CMK (cell line): ENCODE results near the gene SELE.

Experiments used
- DNase-seq: peaks from one replicate; pipeline ENCODE4 v3.0.0-alpha.2; 2010; ENCODE audit warnings: low read depth

Gene SELE

DNA sequence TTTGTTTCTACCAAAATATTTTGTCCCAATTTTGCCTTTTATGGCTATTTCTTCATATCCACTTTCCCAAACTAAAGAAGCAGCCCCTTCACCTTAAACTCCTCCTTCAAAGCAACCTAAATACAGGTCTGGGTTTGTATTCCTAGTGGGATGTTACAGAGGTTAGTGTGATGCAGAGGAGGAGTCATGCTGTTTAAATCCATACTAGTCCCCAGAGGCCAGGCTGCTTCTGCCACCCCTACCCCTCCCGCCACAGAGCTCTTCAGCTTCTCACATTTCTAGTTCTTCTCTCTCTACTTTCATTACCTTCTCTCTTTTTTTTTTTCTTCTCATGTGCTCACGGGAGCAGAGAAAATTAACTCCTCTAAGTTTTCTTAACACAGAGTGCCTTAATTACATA, 51.8 kb downstream of the SELE start:
- DNase-seq, result no peak

DNA sequence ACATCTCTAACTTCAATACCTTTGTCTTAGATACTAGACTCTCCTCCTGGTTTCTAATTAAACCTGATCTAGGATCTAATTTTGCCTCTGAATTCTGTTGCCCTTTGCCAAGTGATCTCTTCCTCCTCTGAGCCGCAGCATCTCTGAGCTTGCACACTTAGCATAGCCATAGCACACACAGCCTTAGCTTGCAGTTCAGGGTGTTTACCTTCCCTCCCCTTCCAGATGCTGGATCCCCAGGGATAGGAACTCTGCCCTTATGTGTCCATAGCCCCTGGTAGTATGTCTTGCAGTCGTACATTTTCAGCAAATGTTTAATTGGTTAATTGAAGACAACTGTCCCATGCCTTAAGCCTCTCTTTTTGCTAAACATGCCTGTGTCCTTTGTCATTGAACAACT, 52.7 kb downstream of the SELE start:
- DNase-seq, result no peak

DNA sequence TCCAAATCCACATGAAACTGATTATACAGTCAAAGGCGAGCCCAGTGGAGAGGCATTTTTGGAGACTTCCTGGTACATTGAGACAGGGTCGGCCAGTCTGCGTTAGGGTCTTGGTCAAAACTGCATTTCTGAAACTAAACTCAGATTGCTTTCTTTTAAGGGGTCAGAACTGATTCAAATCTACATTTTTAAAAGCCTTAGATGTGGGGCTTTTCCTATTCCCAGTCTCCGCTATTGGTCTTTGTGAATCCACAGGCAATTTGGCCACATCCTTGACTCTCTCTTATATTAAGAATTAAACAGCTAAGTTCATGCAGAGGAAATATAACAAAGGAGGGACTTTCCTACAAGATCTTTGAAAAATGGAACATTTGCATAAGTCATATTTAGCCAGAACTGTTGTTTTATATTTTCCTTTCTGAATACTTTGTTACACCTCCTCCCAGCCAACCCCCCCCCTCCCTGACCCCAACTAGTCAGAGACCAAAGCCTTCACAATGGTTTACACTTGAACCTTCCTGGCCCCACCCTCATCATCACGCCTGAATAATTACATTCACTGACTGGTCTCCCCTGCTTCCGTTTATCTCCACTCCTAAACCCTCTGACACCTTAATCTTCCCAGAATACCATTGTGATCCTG, 53.4 kb downstream of the SELE start:
- no peak for DNase-seq

DNA sequence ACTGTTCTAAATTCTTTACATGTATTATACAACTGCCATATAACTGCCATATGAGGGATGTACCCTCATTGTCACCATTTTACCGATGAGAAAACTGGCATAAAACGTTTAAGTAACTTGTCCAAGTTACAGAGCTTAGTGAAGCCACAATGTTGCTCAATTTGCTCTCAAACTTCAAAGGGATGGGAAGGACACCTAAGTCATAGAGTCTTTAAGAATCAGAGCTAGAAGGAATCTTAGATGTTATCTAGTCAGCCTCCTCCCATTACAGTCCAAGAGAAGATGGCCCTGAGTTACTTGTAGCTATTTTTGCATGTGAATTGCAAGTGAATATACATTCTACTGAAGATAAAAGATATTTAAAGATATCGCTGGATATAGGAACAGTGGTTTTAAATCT, 54.2 kb downstream of the SELE start:
- no peak for DNase-seq

DNA sequence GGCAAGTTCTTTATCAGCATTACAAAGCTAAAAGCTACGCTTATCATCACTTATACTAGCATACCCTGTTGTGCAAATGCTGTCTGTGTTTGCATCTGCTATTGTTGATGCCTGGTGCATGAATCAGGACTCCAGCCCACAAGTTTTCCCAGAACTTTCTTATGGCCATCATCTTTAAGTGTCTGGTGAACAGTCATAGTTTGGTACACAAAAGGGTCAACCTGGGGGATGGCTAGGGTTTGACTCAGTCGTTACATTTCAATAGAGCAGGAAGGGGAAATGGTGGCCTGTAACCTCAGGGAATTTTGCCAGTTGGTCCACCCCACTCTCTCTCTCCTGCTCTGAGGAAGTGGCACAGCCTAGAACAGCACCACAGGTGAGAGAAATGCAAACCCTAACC, 57.9 kb downstream of the SELE start:
- DNase-seq, result no peak
